Measurements from ENCODE around the gene ERCC3. TPM values are rescaled to one million over a fixed set of nuclear protein-coding genes. Genes with fewer than 3 reads are reported as not detected.

ERCC3 gene
- total RNA-seq, 1 experiment from 2014 or later, result 48.1 TPM

DNA sequence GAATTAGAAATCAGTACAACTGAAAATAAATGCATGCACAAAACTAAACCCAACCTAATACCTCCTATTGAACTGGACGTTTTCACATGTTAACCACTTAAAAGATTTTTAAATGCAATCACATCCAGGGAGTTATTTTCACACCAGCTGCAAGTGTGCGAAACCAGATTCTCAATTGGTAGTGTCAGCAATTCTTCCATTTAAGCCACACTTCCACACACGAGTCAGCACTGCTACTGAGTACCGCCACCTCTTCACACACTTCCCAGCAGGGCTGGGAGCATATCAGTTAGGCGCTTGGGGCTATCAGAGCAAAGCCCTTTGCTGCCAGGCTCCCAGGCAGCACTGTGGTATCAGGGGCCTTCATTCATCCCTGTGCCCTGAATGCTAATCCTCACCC is 14.2 kb downstream of the ERCC3 start:
- no peaks in the 10 kb centered on the region for H3K27me3 Mint-ChIP-seq (ENCODE audit: low read depth)
- H3K36me3 Mint-ChIP-seq, result peaks cover 79% of the 10 kb centered on the region
- POLR2A ChIA-PET, result no interaction called here
- DNase-seq (ENCODE audit: low spot score) (no peak), ATAC-seq (no peak)
- TF ChIP-seq GRHL2 (CRISPR knock-in tag; IDR thresholded peaks at IDR 0.05; ENCODE audit: insufficient replicate concordance, severe bottlenecking), result no peak
- TF ChIP-seq ESRRA (CRISPR knock-in tag; IDR thresholded peaks at IDR 0.05; ENCODE audit: borderline replicate concordance), result no peak
- TF ChIP-seq ZNF396 (CRISPR knock-in tag; IDR thresholded peaks at IDR 0.05; ENCODE audit: borderline replicate concordance), result no peak
- no peak for TF ChIP-seq TCF7 (CRISPR knock-in tag; IDR thresholded peaks at IDR 0.05; ENCODE audit: low read depth)
- no peak for TF ChIP-seq NR2C2 (CRISPR knock-in tag; IDR thresholded peaks at IDR 0.05)
- no peak for TF ChIP-seq ZNF317 (CRISPR knock-in tag; IDR thresholded peaks at IDR 0.05; ENCODE audit: borderline replicate concordance, low read depth)
- TF ChIP-seq SOX15 (CRISPR knock-in tag; IDR thresholded peaks at IDR 0.05), result no peak
- TF ChIP-seq MXD4 (CRISPR knock-in tag; IDR thresholded peaks at IDR 0.05; ENCODE audit: borderline replicate concordance), result no peak
- TF ChIP-seq TP53 (CRISPR knock-in tag; IDR thresholded peaks at IDR 0.05), result no peak
- no peak for TF ChIP-seq KAT7 (CRISPR knock-in tag; IDR thresholded peaks at IDR 0.05; ENCODE audit: borderline replicate concordance)
- TF ChIP-seq, protein P1, sequence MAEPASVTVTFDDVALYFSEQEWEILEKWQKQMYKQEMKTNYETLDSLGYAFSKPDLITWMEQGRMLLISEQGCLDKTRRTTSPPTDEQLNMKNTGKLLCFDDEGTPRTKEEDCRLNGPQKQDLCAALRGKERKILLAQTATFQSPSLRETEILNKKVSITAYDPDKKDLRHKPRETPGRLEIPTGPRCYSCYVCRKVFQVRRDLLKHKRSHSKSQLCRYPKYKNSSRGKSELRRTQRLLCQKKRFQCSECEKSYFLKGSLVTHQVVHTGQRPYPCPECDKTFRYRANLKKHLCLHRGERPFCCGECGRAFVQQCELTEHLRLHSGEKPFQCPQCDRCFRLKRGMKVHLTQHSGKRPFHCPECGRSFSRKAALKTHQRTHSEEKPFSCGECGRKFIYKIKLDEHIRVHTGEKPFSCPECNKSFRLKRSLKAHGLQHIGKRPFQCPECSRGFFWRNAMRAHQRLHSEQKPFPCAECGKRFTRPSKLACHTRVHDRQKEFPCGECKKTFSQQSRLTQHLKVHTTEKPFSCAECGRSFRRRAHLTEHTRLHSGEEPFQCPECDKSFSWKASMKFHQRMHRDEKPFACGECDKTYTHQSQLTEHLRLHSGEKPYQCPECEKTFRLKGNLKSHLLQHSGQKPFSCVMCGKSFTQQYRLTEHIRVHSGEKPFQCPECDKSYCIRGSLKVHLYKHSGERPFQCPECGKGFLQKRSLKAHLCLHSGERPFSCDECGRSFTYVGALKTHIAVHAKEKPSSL (CRISPR knock-in tag; conservative IDR thresholded peaks at IDR 0.05), result no peak
- no peak for TF ChIP-seq JUN (CRISPR knock-in tag; IDR thresholded peaks at IDR 0.05)
- H3K27ac Mint-ChIP-seq, result no peak overlapping the region
- H3K4me3 Mint-ChIP-seq, result no peak overlapping the region
- H3K4me1 Mint-ChIP-seq, result no peaks in the 10 kb centered on the region
- H3K9me3 Mint-ChIP-seq, result peaks cover 16% of the 10 kb centered on the region
- CTCF ChIA-PET, result interaction anchor here (1.3 kb wide), 1 partner anchor 79 kb away, joined by 4 read pairs; no protein-coding TSS in a partner anchor

DNA sequence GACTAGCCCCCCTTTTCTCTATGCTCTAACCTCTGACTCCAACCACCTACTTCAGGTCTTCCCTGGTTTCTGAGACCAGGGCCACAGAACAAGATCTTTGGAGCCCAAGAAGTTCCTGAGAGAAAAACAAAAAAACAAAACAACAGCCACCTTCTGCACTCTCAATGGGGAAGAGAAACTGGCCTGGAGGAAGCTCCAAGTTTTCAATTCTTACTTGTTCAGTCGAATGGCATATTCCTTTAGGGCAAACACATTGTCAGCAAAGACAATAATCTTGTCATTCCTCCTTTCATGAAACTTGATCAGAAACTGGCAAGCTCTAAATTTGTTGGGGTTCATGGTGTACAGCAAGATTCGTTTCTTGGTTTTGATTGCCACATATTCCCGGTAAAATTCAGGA is 15.0 kb downstream of the ERCC3 start:
- ATAC-seq, result no peak
- TF ChIP-seq MXD4 (CRISPR knock-in tag; IDR thresholded peaks at IDR 0.05; ENCODE audit: borderline replicate concordance) (no peak), HMGA2 (CRISPR knock-in tag; IDR thresholded peaks at IDR 0.05) (no peak), JAZF1 (CRISPR knock-in tag; IDR thresholded peaks at IDR 0.05) (no peak), ATF1 (CRISPR knock-in tag; IDR thresholded peaks at IDR 0.05) (no peak), ZNF138 (CRISPR knock-in tag; conservative IDR thresholded peaks at IDR 0.05) (no peak), ZNF121 (CRISPR knock-in tag; IDR thresholded peaks at IDR 0.05) (no peak), ZNF671 (CRISPR knock-in tag; IDR thresholded peaks at IDR 0.05) (no peak), RORB (CRISPR knock-in tag; IDR thresholded peaks at IDR 0.05) (no peak), NFATC4 (CRISPR knock-in tag; IDR thresholded peaks at IDR 0.05) (no peak), CREB1 (CRISPR knock-in tag; IDR thresholded peaks at IDR 0.05) (no peak), NFYB (CRISPR knock-in tag; conservative IDR thresholded peaks at IDR 0.05; ENCODE audit: low read depth) (no peak), TCF7 (CRISPR knock-in tag; IDR thresholded peaks at IDR 0.05; ENCODE audit: low read depth) (no peak)
- TF ChIP-seq, protein P2, sequence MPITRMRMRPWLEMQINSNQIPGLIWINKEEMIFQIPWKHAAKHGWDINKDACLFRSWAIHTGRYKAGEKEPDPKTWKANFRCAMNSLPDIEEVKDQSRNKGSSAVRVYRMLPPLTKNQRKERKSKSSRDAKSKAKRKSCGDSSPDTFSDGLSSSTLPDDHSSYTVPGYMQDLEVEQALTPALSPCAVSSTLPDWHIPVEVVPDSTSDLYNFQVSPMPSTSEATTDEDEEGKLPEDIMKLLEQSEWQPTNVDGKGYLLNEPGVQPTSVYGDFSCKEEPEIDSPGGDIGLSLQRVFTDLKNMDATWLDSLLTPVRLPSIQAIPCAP (CRISPR knock-in tag; IDR thresholded peaks at IDR 0.05), result no peak
- TF ChIP-seq, protein P3, sequence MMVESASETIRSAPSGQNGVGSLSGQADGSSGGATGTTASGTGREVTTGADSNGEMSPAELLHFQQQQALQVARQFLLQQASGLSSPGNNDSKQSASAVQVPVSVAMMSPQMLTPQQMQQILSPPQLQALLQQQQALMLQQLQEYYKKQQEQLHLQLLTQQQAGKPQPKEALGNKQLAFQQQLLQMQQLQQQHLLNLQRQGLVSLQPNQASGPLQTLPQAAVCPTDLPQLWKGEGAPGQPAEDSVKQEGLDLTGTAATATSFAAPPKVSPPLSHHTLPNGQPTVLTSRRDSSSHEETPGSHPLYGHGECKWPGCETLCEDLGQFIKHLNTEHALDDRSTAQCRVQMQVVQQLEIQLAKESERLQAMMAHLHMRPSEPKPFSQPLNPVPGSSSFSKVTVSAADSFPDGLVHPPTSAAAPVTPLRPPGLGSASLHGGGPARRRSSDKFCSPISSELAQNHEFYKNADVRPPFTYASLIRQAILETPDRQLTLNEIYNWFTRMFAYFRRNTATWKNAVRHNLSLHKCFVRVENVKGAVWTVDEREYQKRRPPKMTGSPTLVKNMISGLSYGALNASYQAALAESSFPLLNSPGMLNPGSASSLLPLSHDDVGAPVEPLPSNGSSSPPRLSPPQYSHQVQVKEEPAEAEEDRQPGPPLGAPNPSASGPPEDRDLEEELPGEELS (CRISPR knock-in tag; IDR thresholded peaks at IDR 0.05), result no peak
- TF ChIP-seq, protein P4, sequence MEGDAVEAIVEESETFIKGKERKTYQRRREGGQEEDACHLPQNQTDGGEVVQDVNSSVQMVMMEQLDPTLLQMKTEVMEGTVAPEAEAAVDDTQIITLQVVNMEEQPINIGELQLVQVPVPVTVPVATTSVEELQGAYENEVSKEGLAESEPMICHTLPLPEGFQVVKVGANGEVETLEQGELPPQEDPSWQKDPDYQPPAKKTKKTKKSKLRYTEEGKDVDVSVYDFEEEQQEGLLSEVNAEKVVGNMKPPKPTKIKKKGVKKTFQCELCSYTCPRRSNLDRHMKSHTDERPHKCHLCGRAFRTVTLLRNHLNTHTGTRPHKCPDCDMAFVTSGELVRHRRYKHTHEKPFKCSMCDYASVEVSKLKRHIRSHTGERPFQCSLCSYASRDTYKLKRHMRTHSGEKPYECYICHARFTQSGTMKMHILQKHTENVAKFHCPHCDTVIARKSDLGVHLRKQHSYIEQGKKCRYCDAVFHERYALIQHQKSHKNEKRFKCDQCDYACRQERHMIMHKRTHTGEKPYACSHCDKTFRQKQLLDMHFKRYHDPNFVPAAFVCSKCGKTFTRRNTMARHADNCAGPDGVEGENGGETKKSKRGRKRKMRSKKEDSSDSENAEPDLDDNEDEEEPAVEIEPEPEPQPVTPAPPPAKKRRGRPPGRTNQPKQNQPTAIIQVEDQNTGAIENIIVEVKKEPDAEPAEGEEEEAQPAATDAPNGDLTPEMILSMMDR (IDR thresholded peaks at IDR 0.05), result no peak
- TF ChIP-seq, protein P5, sequence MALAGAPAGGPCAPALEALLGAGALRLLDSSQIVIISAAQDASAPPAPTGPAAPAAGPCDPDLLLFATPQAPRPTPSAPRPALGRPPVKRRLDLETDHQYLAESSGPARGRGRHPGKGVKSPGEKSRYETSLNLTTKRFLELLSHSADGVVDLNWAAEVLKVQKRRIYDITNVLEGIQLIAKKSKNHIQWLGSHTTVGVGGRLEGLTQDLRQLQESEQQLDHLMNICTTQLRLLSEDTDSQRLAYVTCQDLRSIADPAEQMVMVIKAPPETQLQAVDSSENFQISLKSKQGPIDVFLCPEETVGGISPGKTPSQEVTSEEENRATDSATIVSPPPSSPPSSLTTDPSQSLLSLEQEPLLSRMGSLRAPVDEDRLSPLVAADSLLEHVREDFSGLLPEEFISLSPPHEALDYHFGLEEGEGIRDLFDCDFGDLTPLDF (CRISPR knock-in tag; IDR thresholded peaks at IDR 0.05), result no peak
- TF ChIP-seq, protein P6, sequence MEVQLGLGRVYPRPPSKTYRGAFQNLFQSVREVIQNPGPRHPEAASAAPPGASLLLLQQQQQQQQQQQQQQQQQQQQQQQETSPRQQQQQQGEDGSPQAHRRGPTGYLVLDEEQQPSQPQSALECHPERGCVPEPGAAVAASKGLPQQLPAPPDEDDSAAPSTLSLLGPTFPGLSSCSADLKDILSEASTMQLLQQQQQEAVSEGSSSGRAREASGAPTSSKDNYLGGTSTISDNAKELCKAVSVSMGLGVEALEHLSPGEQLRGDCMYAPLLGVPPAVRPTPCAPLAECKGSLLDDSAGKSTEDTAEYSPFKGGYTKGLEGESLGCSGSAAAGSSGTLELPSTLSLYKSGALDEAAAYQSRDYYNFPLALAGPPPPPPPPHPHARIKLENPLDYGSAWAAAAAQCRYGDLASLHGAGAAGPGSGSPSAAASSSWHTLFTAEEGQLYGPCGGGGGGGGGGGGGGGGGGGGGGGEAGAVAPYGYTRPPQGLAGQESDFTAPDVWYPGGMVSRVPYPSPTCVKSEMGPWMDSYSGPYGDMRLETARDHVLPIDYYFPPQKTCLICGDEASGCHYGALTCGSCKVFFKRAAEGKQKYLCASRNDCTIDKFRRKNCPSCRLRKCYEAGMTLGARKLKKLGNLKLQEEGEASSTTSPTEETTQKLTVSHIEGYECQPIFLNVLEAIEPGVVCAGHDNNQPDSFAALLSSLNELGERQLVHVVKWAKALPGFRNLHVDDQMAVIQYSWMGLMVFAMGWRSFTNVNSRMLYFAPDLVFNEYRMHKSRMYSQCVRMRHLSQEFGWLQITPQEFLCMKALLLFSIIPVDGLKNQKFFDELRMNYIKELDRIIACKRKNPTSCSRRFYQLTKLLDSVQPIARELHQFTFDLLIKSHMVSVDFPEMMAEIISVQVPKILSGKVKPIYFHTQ (CRISPR knock-in tag; IDR thresholded peaks at IDR 0.05), result no peak

More for the DNA sequence above, 15.0 kb downstream of the ERCC3 start:
- H3K36me3 Mint-ChIP-seq, result peaks cover 77% of the 10 kb centered on the region
- H3K27ac Mint-ChIP-seq, result no peak overlapping the region
- H3K9me3 Mint-ChIP-seq, result peaks cover 9% of the 10 kb centered on the region
- H3K4me1 Mint-ChIP-seq, result no peaks in the 10 kb centered on the region
- ChIA-PET CTCF (interaction anchor here (2.8 kb wide), 1 partner anchor 82 kb away, joined by 15 read pairs; no protein-coding TSS in a partner anchor), POLR2A (no interaction called here)
- no peaks in the 10 kb centered on the region for H3K27me3 Mint-ChIP-seq (ENCODE audit: low read depth)
- H3K4me3 Mint-ChIP-seq, result no peak overlapping the region
- no peak for DNase-seq (ENCODE audit: low spot score)
